Calu3 (cell line): ENCODE data around the gene CCDC191. TPM values are rescaled to one million over a fixed set of nuclear protein-coding genes. Genes with fewer than 3 reads are reported as not detected.

Experiments
- BruUV-seq: library from RNA; stranded (reverse); fragments of 400-500 nt; replicated peaks from 2 replicates; lab custom pipeline; 2021; lab: Mats Ljungman, UMichigan
- CTCF ChIA-PET: fragments of 300-600 bp; sonication (Branson Sonifier 250); formaldehyde crosslinking; loops from one replicate; lab custom pipeline; 2022; ENCODE audit warnings: antibody characterized with exemption; lab: Charles Lee
- DNase-seq: peaks from one replicate; pipeline ENCODE4 v3.0.0; 2022
- H3K27ac Mint-ChIP-seq: one replicate; pipeline ENCODE4 v1.8.0; 2022; ENCODE audit warnings: mixed read lengths; ENCODE audit not compliant: unreplicated experiment
- H3K27me3 Mint-ChIP-seq: one replicate; pipeline ENCODE4 v1.8.0; 2022; ENCODE audit warnings: mixed read lengths; ENCODE audit not compliant: unreplicated experiment
- H3K36me3 Mint-ChIP-seq: one replicate; pipeline ENCODE4 v1.8.0; 2022; ENCODE audit warnings: mild to moderate bottlenecking, moderate library complexity, mixed read lengths; ENCODE audit not compliant: insufficient read depth, unreplicated experiment
- H3K4me1 Mint-ChIP-seq: one replicate; pipeline ENCODE4 v1.8.0; 2022; ENCODE audit warnings: mild to moderate bottlenecking, low read depth, mixed read lengths; ENCODE audit not compliant: unreplicated experiment
- H3K4me3 Mint-ChIP-seq: one replicate; pipeline ENCODE4 v1.8.0; 2022; ENCODE audit warnings: mild to moderate bottlenecking, low read depth, moderate library complexity, mixed read lengths; ENCODE audit not compliant: unreplicated experiment
- H3K9me3 Mint-ChIP-seq: one replicate; pipeline ENCODE4 v1.8.0; 2022; ENCODE audit warnings: low read depth, mixed read lengths; ENCODE audit not compliant: unreplicated experiment
- intact Hi-C: fragments of 100-400 bp; cut with micrococcal nuclease; formaldehyde crosslinking; loops from one replicate; pipeline ENCODE4 v1.10.0; 2022; ENCODE audit not compliant: unreplicated experiment
- total RNA-seq: library from RNA; stranded (reverse); gene quantifications from 2 replicates; pipeline ENCODE4 v1.2.3, GENCODE V29; 2022
- TF ChIP-seq, protein P1 (sequence below): fragments of 200-600 bp; IDR thresholded peaks from one replicate; pipeline ENCODE4 v1.8.0; 2022; ENCODE audit warnings: antibody characterized with exemption; ENCODE audit not compliant: unreplicated experiment

The CCDC191 gene
- total RNA-seq, 1 experiment from 2014 or later, result 6.5 TPM

DNA sequence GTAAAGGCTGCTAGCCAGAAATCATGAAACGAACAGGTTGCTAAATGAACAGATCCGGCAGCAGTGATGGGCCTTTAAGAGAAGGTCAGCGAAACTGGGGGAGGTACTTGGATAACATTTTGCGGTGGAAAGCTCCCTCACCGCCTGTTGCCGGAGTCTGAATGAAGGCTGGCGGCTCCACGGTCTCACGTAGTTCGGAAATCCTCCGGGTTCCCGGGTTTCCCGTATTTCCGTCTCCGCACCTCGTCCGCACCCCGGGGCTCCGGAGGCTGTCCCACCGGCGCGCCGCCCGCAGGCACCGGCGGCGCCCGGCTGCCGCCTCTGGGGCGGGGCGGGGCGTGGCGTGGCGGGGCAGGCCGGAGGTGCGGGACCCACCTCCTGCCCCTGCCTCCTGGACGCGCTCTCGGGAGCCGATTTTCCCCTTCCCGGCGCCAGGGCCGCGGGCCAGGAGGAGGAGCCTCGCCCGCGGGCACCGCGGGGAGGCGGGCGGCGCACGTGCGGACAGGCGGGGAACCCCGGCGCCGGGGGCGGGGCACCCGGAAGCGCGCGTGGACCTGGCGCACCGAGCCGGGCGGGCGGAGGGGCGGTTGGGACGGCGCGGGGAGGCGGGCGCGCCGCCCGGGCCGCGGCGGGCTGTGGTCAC, 108.8 kb downstream of the CCDC191 start, which contains the start of gene ZDHHC23:
TSS of gene ZDHHC23 (plus strand) at position 642 of the 643 bp plus-strand sequence. CDS start 790 bp downstream, outside the sequence.
- no peak within 1 kb of the TSS for H3K27ac Mint-ChIP-seq
- H3K4me1 Mint-ChIP-seq, result peaks cover 20% of the 10 kb centered on the region

DNA sequence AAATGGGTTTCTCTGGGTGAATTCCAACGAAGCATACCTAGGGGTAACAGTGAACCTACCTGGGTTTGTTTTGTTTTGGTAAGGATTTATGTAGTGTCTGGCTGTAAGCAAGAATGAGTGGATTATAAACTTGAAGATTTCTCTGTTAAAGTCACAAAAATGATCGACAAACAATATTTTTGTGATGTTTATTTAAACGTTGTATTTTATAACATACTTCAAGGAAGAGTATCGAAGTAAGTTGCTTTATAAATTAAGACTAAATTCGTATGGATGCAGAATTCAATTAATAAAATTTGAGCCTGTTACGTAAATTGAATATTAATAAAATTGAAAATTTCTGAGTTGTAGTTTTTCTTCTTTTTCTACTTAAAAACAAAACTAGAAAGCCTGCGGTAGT, 109.5 kb downstream of the CCDC191 start:
- Mint-ChIP-seq H3K36me3 (peaks cover 26% of the 10 kb centered on the region), H3K27me3 (no peaks in the 10 kb centered on the region), H3K4me3 (peak overlapping the region; percentile 77), H3K4me1 (peaks cover 20% of the 10 kb centered on the region), H3K27ac (no peak overlapping the region), H3K9me3 (no peaks in the 10 kb centered on the region)
- DNase-seq, result no peak
- intact Hi-C loops, result no loop called here
- CTCF ChIA-PET, result interaction anchor here (0.6 kb wide), 1 partner anchor 106 kb away, joined by 3 read pairs; no protein-coding TSS in a partner anchor
- no TSS peak for BruUV-seq
- TF ChIP-seq, protein P1, sequence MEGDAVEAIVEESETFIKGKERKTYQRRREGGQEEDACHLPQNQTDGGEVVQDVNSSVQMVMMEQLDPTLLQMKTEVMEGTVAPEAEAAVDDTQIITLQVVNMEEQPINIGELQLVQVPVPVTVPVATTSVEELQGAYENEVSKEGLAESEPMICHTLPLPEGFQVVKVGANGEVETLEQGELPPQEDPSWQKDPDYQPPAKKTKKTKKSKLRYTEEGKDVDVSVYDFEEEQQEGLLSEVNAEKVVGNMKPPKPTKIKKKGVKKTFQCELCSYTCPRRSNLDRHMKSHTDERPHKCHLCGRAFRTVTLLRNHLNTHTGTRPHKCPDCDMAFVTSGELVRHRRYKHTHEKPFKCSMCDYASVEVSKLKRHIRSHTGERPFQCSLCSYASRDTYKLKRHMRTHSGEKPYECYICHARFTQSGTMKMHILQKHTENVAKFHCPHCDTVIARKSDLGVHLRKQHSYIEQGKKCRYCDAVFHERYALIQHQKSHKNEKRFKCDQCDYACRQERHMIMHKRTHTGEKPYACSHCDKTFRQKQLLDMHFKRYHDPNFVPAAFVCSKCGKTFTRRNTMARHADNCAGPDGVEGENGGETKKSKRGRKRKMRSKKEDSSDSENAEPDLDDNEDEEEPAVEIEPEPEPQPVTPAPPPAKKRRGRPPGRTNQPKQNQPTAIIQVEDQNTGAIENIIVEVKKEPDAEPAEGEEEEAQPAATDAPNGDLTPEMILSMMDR, result no peak

More for the DNA sequence above, 108.8 kb downstream of the CCDC191 start, which contains the start of gene ZDHHC23:
- TF ChIP-seq, protein P1, result no peak
- no peaks in the 10 kb centered on the region for H3K27me3 Mint-ChIP-seq
- CTCF ChIA-PET, result interaction anchor here (0.6 kb wide), 1 partner anchor 106 kb away, joined by 3 read pairs; no protein-coding TSS in a partner anchor
- no TSS peak for BruUV-seq
- H3K9me3 Mint-ChIP-seq, result no peaks in the 10 kb centered on the region
- DNase-seq, result peak; percentile 85
- peaks cover 26% of the 10 kb centered on the region for H3K36me3 Mint-ChIP-seq
- intact Hi-C loops, result no loop called here
- peak within 1 kb of the TSS; percentile 77 for H3K4me3 Mint-ChIP-seq

DNA sequence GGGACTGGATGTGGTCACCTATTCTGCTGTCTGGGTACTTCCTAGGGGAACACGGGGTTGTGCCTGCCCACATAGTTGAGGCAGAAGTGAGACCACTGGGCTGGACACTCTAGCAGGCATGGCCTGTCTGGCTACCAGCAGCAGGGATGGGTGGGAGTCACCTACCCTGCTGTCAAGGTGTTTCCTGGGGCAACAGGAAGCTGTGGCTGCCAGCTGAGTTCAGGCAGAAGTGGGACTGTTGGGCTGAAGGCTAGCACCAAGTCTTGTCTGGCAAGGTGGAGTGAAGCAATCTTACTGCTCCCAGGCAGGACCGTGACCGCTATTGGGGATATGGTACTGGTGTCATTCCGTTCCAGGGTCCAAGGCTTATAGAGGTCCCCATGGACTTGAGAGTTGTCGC, 128.8 kb downstream of the CCDC191 start:
- Mint-ChIP-seq H3K4me1 (no peaks in the 10 kb centered on the region), H3K9me3 (peaks cover 13% of the 10 kb centered on the region), H3K4me3 (no peak overlapping the region), H3K36me3 (no peaks in the 10 kb centered on the region), H3K27ac (no peak overlapping the region), H3K27me3 (no peaks in the 10 kb centered on the region)
- DNase-seq, result no peak
- TF ChIP-seq, protein P1, result no peak
- CTCF ChIA-PET, result no interaction called here
- BruUV-seq, result no TSS peak
- intact Hi-C loops, result no loop called here

DNA sequence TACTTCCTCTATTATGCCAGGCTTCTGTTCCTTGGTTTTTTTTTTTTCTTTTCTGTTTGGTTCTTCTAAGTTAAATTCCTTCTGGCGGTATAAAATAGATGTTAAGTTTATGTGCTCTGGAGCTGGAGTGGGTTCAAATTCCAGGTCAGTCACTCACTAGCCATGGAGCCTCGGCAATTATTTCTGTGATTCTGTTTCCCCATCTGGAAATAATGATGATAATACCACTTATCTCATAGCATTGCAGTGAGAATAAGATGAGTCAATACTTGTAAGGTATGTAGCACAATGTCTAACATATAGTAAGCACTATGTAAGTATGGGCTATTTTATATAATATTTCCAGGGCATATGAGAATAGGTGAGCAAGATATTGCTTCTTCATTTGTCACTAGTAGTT, 141.7 kb downstream of the CCDC191 start:
- no peaks in the 10 kb centered on the region for H3K36me3 Mint-ChIP-seq
- no peak overlapping the region for H3K4me3 Mint-ChIP-seq
- TF ChIP-seq, protein P1, result no peak
- no peaks in the 10 kb centered on the region for H3K4me1 Mint-ChIP-seq
- no TSS peak for BruUV-seq
- no peaks in the 10 kb centered on the region for H3K27me3 Mint-ChIP-seq
- intact Hi-C loops, result no loop called here
- no peaks in the 10 kb centered on the region for H3K9me3 Mint-ChIP-seq
- CTCF ChIA-PET, result interaction anchor here (1.2 kb wide), 1 partner anchor 178 kb away, joined by 4 read pairs; no protein-coding TSS in a partner anchor
- no peak overlapping the region for H3K27ac Mint-ChIP-seq
- no peak for DNase-seq

Other genes starting within 250 kb of the CCDC191 start
- gene GRAMD1C, start 217.7 kb downstream of the CCDC191 start, total RNA-seq, result 5.0 and 6.3 TPM in 2 replicates
- 17.8 and 22.0 TPM in 2 replicates for gene ZDHHC23, start 108.5 kb downstream of the CCDC191 start, total RNA-seq
- 44.3 and 45.7 TPM in 2 replicates for gene QTRT2, start 211 bp upstream of the CCDC191 start, total RNA-seq
- not detected in 2 replicates for gene DRD3, start 122.5 kb upstream of the CCDC191 start, total RNA-seq
- not detected in 2 replicates for gene ZNF80, start 181.1 kb upstream of the CCDC191 start, total RNA-seq
- not detected in 2 replicates for gene TIGIT, start 237.5 kb upstream of the CCDC191 start, total RNA-seq